HG02759 (cell line): Measurements from ENCODE around the gene NEURL1.

Experiments
- ATAC-seq: cut with Tn5 transposase; IDR thresholded peaks from one replicate; pipeline ENCODE4 v1.9.1; 2021; ENCODE audit warnings: mild to moderate bottlenecking, moderate library complexity; ENCODE audit not compliant: unreplicated experiment

NEURL1 gene, protein sequence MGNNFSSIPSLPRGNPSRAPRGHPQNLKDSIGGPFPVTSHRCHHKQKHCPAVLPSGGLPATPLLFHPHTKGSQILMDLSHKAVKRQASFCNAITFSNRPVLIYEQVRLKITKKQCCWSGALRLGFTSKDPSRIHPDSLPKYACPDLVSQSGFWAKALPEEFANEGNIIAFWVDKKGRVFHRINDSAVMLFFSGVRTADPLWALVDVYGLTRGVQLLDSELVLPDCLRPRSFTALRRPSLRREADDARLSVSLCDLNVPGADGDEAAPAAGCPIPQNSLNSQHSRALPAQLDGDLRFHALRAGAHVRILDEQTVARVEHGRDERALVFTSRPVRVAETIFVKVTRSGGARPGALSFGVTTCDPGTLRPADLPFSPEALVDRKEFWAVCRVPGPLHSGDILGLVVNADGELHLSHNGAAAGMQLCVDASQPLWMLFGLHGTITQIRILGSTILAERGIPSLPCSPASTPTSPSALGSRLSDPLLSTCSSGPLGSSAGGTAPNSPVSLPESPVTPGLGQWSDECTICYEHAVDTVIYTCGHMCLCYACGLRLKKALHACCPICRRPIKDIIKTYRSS

DNA sequence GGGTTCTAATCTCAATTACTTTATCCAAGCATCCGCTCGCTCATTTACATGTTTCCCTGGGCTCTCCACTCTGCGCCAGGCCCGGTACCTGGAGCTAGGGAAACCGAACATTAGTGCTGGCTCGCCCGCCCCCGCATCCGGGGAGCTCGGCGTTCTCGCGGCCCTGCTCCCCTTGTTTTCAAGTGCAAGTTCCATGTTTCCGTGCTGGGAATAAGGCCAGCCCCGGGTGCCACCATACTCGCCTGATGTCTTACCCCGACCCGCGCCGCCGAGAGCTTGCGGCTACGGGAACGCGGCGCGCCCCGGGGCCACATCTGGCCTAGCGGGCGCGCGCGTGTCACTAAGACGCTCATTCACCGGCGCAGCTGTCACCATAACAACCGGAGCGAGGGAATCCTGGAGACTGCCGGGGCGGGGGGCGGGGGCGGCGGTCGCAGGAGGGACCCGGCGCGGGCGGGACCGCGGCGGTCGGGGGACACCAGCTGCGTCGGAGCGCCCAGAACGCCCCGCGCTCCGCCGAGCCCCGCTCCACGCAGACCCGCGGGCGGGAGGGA, at the start of gene NEURL1:
NEURL1 (plus strand) TSS at position 344 of the 554 bp plus-strand sequence. CDS start 683 bp downstream, outside the sequence.
- ATAC-seq: no peak

DNA sequence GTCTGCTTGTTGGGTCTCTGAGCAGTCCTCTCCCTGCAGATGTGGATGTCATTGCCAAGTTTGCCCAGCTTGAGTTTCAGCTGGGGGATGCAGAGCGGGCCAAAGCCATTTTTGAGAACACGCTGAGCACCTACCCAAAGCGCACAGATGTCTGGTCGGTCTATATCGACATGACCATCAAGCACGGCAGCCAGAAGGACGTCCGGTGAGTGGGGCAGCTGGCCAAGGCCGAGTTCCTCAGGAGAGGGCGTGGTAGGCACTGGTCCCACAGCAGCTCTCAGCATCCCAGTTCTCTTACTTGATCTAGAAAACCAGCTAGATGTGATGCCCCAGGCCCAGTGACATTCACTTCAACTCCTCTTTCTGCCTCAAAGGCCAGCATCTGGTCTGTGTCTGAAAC, 49.0 kb upstream of the NEURL1 start:
- ATAC-seq: no peak

DNA sequence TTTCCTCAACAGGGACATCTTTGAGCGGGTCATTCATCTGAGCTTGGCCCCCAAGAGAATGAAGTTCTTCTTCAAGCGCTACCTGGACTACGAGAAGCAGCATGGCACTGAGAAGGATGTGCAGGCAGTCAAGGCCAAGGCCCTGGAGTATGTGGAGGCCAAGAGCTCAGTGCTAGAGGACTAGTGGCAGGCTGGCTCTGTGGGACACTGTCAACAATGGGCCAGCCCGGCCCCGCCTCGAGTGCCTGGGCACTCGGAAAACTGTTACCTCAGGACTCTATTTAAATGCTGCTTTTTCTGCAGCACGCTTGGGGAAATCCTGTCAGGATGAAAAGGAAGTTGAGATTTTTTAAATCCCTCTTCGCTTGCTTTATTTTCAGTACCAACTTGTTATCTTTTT, 48.1 kb upstream of the NEURL1 start:
- no peak for ATAC-seq

DNA sequence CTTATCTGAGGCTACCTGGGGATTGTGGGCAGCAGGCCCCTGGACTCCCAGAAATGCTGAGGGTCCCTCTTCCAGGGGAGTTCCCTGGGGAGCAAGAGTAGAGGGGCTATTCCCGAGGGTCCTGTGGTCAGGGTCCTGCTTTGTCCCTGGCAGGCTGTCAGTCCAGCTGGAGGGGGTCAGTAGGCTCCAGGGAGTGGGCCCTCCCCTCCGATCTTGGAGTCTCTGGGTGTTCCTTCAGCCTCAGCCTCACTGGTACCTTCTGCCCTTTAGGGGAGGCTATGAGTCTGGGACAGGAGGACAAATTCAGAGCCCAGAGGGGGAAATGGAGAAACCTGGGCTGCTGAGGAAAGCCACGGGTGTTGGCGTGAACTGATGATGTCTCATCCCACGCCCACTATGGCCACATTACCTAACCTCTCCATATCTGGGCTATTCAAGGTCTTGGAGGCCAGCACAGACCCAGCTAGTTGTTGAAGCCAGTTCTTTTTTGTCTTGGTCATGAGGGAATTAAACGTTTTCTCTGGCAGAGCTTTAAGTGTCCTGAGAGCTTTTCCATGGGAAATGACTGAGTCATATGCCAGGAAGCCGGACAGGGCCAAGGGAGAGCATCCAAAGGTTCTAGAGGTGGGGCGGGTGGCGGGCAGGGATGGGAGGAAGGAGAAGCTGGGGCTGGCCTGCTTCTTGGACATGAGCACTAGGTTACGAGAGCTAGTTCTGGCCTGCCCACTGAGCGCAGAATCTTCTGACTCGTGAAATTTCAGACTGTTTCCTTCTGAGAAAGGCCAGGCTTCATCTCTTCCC, 47.5 kb upstream of the NEURL1 start:
- no peak for ATAC-seq

DNA sequence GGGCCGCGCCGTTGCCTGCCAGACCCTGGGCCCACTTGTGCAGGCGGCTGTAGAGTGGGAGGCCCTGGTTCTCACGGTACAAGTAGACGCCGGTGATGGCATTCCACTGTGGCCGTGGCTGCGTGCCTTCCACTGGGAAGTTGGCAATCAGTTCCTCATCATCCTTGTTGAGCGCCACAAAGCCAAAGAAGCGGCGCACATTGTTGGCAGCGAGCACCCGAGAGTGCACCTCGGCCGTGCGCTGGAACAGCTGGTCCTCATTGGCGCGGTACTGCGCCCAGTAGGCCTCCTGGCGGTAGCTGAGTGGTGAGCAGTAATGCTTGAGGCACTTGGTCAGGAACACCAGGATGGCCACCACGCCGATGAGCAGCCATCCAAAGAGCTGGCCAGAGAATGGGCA, 46.3 kb upstream of the NEURL1 start:
- ATAC-seq: no peak

DNA sequence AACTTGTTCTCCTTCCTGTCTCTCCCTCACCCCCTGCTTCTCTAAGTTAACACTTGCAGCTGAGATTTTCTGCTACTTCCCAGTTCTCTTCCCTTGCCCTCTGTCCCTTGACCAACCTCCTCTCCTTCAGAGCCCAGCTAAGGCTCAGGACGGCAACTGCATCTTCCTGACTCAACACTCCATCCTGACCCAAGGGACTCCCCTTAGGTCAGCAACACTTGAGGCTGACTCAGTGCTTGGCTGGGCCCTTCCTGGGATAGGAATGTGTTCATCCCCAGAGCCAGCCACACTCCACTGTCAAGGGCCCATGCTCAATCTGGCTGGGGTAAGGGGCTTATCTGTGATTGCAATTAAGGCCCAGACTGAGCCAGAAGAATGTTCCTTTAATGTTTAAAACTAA, 44.8 kb upstream of the NEURL1 start:
- no peak for ATAC-seq

DNA sequence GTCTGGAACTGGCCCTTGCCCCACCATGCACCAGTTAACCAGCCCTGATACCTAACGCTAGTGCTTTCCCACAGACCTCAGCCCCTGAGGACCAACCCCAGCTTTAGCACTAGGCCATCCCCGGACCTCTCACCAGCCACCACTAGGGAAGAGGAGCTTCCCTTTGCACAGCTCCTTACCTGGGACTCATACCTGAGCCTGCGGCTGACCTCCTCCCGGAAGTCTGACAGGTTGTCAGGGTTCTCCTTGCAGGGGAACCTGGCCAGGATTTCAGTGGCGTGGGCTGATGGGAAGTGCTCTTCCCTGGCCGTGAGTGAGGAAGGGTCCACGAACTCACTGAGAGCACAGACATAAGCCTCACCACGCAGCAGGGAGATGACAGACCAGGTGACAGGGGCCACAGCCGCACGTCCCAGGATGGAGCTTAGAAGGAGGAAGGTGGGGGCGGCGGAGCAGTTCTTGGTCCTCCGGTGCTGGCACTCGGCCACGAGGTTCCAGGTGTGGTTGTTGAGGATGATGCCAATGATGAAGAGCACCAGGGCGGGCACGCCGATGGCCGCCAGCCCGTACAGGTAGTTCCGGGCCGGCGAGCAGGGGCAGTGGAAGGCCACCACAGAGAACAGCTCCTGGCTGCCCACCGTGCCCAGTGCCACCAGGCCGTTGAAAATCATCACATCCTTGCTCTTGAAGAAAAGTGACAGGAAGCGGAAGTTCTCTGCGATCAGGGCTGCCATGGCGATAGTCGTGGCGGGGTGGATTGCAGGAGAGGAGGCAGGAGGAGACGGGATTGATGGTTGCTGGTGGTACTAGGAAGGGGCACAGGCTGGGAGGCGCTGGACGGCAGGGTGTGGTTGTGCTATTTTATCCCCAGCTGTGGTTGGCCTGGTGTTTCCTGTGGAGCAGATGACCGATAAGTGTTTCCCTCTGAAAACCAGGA, 44.0 kb upstream of the NEURL1 start:
- ATAC-seq: no peak

DNA sequence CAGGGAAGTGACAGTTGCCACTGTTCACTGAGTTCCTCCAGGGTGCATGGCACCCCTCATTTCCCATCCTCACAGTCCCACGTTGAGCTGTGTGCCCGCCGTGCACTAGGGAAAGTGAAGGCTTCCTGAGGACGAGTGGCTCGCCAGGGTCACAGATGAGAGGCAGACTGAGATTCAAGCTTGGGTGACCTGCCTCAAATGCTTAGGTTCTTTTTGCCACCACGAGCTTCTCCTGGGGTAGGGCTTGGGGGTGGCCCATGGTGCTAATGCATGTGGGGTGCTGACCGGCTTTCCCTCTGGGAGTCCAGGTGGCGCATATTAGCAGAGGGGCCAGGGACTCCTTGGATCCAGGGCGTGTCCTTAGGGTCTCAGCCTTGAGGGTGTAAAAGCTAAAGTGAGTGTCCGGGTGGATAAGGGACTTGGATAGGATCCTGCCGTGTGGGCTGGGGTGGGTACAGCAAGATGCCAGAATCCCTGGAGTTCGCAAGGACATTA, 43.3 kb upstream of the NEURL1 start:
- no peak for ATAC-seq

DNA sequence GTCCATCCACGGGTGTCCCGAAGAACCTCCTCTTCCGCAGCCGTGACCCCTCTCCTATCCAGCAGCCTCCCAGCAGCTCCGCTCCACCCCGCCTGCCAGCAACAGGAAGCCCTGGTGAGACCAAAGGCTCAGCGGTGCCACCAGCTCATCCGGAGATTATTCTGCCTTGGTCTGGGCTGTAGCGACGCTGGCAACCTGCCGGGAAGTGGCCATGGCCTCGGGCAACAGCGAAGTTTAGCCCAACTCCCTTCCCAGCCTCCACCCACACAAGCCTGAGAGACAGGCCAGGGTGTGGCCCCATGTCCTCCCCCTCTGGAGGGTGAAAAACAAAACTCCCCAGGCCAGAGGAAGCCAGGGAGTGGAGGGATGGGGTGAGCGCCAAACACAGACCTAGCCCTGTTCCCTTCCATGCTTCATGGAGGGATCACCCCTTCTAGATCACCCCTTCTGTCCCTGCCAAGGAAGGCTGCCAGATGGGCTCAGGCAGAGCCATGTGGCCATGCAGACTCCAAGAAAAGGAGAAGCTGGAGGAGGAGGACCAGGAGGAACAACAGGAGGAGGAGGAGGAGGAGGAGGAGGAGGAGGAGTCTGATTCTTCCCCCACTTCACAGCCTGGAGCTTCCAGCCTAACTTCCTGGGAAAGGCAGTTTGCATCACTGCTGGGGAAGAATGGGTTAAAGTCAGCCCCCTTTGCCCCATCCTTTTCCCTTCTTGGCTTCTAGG, 42.3 kb upstream of the NEURL1 start:
- ATAC-seq: no peak

DNA sequence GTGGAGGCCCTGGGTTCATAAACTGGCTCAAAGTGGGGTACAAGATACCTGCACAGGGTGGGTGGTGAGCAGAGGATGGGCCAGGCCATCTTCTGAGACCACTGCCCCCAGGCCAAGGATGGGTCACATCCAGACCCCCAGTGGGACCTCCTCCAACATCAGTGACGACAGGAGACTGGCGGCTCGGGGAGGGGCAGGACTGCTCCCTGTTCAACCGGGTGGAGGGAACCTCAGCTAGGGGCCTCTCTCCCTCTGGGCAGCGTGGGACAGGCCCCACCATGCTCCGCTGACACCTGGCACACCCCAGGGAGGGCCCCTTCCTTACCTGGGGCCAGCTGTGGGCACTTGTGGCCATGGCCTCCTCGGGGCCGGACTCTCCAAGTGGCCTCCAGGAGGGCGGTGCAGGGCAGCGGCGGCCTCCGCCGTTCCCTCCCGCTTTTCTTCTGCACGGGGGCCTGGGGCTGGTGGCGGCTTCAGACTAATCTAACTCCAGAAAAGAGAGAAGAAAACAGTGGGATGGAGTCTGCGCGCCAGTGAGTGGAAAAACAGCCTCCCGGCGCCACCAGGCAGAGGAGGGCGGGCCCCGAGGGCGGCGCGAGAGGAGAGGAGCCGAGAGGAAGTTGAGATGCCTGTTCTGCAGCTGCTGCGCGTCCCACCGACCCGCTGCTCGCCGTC, 41.5 kb upstream of the NEURL1 start, which contains the start of gene CALHM2:
CALHM2 (minus strand) TSS at position 540 of the 675 bp plus-strand sequence. CDS start 2,429 bp downstream, outside the sequence.
- ATAC-seq: peak; percentile 80

DNA sequence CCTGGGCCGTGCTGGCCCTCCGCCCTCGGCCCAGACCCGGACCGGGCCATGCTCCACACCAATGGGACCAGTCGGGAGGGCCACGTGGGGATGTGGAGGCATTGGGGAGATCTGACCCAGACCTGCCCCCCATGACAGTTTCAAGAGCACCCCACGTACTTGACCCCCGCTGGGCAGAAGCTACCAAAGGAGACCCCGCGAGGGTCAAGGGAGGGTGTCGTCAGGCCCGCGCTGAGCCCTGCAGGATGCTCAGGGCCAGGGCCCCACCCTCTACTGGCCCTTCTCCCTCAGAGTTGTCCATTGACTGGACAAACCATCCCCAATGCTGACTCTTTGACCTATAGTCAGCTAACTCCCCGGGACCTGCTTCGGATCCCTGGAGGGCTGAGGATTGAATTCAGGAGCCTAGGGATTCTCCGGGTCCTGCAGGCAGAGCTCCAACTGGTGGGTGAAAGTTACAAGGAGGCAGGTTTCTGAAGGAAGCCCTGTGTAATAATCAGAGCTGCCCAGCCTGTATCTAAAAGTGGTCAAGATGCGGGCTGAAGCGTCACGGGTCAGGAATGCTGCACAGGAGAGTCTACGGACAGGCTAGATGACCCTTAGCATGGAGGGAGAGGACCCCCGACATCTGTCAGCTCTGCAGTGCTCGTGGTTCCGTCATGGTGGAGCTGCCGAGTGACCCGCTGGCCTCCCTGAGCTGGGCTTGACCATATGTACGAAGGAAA, 40.8 kb upstream of the NEURL1 start:
- ATAC-seq: no peak

DNA sequence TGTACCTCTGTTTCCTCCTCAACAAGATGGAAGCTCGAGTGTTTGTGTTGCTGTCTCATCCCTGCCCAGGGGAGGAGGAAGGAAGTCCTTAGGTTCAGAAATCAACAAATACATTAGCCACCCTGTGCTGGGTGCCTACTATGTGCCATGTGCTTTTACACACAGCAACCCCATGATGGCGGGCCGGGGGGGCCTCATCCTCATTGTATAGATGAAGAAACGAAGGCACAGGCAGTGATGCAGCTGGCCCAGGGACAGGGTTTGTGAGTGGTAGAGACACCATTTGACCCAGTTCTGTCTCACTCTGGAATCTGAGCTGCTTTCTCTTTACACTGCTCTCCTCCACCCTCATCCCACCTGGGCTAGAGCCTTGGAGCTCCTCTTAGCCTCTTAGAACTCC, 39.5 kb upstream of the NEURL1 start:
- no peak for ATAC-seq

DNA sequence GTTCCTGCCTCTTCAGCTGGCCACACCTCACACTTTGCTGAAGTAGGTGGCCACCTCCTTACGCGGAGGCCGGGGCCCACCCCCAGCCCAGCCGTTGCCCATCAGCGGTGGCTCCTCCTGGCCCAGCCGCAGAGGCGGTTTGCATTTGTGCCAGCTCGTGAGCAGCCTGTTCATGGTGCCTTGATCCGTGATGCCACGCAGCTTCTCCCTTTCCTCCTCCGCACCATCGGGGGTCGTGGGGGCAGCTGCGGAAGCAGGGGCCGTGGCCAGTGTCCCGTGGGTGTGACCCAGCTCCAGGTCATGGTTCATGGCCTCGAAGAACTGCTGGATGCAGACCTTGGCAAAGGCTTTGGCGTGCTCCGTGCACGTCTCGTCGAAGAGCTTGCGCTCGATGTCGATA, 38.3 kb upstream of the NEURL1 start:
- no peak for ATAC-seq

DNA sequence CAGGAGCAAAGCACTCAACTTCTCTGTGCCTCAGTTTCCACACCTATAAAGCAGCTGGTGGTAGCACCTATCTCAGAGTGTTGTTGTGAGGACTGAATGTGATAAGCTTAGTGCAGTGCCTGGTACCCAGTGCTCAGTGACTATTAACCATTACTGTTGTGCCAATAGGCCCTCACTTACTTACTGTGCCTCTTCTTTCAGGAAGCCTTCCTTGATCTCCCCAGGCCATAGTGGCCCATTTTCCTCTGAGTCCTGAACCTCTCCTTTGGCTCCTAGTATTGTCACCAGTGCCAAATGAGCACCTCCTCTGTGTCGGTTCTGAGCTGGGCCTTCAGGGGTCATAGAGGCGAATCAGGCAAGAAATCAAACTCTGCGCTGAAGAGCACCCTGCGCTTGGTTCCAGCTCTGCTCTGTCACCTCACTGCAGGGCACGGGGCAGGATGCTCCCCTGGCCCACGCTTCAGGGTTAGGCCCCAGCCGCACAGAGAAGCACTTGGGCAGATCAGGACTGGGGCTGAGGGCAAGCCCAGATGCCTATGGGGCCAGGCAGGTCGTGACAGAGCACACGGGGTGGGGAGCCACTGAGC, 37.3 kb upstream of the NEURL1 start:
- ATAC-seq: no peak

DNA sequence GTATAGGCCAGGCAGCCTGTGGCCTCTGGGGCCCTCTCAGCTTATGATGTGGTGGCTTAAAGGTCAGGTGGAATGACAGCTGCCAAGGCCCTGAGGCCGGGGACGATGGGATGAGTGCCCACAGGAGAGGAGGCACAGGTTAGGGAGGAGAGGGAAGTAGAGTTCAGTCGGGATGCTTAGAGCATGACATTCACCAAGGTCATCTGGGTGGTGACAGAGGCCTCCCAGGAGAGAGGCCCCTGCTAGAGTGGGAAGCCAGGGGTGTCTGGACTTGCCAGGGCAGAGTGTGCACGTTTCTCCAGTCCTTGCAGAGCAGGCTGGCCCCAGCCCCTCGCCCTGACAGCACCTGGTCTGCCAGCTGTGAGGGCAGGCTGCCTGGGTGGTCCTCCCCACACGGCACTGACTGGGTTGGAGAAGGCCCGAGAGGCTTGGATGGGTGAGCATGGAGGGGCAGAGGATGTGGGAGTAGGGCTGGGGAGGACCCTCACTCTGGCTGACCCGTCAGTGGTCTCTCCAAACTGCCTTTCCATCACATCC, 36.3 kb upstream of the NEURL1 start:
- ATAC-seq: no peak

DNA sequence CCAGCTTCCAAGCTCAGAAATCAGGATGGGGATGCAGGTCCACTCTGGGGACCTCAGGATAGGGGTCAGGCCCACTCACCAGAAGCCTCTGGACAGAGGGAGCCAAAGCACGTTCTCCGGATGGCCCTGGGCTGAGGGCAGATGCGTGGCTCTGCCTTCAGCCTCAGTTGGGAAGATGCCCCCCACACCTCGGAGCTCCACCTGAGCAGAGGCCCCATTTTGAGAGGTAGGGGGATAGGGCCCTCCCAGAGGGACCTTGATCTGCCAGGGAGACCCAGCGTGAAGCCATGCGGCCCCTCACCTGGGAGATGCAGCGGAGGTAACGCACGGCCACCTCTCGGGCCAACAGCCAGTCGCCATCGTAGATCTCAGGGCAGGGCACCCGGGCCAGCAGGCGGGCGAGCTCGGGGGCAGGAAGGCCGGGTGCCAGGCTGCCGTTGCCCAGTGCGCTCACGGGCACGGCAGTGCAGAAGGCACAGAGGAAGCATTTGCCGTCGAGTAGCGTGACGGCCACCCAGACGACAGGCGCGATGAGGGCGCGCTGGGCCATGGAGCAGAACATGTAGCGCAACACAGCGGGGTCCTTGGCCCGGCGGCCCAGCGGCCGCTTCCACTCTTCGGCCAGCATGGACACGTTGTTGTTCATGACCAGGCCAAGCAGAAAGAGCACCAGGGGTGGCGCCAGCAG, 35.5 kb upstream of the NEURL1 start:
- ATAC-seq: no peak

DNA sequence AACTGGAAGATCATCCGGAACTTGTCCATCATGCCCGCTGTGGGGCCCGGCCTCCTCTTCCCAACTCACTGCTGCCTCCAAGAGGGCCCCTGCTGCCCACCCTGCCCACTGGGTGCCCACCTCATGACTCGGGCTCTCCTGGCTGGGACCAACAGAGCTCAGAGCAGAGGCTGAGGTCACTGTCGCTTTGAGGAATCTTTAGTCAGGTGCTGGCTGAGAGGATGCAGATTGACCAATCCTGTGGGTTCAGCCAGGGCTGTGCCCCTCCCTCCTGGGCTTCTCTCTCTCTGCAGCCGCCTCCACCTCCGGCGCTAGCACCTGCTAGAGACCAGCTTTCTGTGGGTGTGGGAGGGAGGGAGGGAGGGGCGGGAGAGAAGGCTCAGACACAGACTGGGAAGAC, 34.8 kb upstream of the NEURL1 start, which contains the start of gene CALHM1:
CALHM1 (minus strand) TSS at position 181 of the 400 bp plus-strand sequence; CDS start at position 32, 149 bp downstream.
- peak; percentile 75 for ATAC-seq
